ENCODE results near the gene PPP1R1A. TPM values are rescaled to one million over a fixed set of nuclear protein-coding genes. Genes with fewer than 3 reads are reported as not detected.

PPP1R1A gene, protein sequence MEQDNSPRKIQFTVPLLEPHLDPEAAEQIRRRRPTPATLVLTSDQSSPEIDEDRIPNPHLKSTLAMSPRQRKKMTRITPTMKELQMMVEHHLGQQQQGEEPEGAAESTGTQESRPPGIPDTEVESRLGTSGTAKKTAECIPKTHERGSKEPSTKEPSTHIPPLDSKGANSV
- total RNA-seq: 100 to 1,000 TPM; 140 to 959 (median 219) TPM

DNA sequence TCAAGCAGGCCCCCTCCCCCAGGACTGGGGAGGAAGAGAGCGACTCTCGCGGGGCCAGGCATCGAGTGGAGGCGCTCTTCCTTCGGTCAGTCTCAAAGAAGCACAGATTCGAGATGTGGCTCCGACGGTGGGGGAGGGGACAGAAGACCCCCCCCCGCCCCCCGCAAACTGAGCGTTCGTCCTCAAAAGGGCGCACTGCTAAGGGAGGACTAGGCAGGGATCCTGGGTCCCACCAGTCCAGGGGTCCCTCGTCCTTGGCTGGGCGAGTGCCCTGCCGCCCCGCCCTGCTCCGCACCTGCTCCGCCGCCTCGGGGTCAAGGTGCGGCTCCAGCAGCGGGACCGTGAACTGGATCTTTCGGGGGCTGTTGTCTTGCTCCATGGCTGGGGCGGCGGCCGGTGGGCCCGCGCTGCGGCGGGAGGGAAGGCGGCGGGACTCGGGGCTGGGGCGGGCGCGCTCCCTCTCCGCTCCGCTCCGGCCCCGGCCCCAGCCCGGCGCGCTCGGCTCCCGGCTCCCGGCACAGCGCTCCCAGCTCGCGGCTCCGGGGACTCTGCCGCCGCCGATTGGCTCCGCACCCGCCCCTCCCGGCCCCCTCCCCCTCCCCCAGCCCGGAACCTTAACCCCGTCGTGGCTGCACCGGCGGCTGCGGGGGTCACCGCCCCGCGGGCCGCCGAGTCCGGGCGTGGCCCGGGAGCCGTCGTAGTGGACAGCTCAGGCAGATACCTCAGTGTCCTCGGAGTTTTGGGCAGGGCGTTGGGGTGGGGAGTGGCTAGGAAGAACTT lies at the start of gene PPP1R1A:
Gene PPP1R1A, minus strand, starts transcription at position 550 of the 780 bp plus-strand sequence. Its CDS starts 171 bp downstream, at position 379.
- TF ChIP-seq, protein P1, sequence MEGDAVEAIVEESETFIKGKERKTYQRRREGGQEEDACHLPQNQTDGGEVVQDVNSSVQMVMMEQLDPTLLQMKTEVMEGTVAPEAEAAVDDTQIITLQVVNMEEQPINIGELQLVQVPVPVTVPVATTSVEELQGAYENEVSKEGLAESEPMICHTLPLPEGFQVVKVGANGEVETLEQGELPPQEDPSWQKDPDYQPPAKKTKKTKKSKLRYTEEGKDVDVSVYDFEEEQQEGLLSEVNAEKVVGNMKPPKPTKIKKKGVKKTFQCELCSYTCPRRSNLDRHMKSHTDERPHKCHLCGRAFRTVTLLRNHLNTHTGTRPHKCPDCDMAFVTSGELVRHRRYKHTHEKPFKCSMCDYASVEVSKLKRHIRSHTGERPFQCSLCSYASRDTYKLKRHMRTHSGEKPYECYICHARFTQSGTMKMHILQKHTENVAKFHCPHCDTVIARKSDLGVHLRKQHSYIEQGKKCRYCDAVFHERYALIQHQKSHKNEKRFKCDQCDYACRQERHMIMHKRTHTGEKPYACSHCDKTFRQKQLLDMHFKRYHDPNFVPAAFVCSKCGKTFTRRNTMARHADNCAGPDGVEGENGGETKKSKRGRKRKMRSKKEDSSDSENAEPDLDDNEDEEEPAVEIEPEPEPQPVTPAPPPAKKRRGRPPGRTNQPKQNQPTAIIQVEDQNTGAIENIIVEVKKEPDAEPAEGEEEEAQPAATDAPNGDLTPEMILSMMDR (IDR thresholded peaks at IDR 0.05; ENCODE audit: low read depth): no peak

DNA sequence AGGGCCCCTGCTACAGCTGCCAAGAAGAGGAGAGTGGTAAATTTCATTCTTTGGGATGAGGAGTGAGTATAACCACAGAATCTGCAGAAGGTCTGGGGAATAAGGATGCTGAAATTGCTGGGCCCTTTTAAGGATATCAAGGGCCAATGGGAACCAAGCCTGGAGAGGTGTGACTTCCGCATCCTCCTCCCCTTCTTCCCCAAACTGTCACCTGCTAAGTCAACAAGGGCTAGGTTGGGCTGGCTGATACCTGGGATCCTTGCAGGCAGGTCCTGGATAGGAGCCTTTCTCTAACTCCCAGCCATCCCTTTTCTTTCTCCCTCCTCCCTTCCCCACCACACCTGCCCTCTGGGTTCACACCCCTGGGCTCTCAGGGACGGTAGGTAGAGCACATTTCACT lies 46.3 kb upstream of the PPP1R1A start, which contains the start of gene LACRT:
Gene LACRT, minus strand, starts transcription at position 101 of the 400 bp plus-strand sequence. Its CDS starts 54 bp downstream, at position 47.
- TF ChIP-seq, protein P1 (IDR thresholded peaks at IDR 0.05; ENCODE audit: low read depth): no peak

DNA sequence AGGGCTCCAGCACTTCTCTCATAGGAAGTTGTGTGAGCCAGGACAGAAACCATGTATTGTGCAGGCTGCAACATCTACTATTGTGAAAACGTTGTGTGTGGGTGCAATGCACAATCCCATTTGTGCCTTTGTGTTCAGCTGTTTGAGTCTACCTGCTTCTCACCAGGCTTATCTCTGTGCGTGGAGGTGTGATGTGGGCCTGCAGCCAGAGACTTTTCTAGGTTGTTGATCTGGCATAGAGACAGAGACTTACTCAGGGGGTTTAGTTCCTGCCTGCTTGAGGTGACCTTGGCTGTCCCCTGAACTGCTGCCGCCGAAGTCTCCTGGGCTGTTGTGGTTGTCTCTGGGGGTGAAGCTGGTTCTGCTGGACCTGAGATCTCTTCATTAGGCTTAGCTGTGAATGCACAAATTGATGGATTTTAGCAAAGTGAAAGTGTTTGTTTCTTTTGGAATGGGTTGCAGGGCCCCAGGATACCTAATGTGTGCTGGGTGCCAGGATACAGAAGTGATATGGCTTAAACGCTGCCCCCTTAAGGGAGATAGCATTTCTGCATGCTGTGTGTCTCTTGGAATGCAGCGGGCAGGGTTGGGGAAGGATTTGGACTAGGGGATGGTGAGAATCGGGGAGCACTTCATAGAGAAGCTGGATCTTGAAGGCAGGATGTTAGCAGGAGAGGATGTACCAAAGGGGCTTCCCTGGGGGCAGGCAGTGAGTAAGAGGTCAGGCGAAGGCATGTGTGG lies 43.7 kb upstream of the PPP1R1A start:
- TF ChIP-seq, protein P1 (IDR thresholded peaks at IDR 0.05; ENCODE audit: low read depth): no peak

DNA sequence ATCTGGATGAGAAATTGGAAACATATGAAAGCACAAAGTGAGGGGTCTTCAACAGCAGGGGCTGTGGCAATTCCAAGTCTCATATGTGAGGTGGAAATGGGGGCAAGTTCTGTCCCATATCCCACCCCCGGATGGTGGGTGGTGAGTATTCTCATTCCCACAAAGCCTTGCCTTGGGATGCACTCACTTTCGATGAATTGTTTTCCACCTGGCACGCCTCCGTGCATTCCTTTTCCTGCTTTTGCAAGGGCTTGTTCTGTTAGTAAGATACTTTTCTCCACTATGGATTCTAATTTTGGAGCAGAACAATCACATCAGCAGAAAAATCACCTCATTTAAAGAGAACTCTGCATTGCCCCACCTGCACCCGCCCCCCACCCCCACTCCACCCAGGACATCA lies 43.1 kb upstream of the PPP1R1A start:
- TF ChIP-seq, protein P1 (IDR thresholded peaks at IDR 0.05; ENCODE audit: low read depth): no peak

DNA sequence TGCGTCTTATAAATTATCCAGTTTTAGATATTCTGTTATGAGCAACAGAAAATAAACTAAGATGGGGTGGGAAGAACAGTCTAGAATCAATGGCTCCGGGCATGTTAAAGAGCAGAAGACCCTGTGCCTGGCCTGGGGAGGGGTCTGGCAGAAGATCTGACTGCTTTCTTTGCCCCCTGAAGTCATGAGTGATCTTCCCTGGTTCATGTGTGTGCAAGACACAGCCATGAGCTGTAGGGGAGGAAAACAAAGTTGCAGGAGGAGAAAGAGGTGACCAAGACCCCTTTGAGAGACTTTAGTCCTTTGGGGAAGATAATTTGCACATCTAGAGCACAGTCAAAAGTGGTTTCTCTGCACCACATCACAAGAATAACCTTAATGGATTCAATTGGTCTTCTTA lies 41.5 kb upstream of the PPP1R1A start:
- TF ChIP-seq, protein P1 (IDR thresholded peaks at IDR 0.05; ENCODE audit: low read depth): no peak

DNA sequence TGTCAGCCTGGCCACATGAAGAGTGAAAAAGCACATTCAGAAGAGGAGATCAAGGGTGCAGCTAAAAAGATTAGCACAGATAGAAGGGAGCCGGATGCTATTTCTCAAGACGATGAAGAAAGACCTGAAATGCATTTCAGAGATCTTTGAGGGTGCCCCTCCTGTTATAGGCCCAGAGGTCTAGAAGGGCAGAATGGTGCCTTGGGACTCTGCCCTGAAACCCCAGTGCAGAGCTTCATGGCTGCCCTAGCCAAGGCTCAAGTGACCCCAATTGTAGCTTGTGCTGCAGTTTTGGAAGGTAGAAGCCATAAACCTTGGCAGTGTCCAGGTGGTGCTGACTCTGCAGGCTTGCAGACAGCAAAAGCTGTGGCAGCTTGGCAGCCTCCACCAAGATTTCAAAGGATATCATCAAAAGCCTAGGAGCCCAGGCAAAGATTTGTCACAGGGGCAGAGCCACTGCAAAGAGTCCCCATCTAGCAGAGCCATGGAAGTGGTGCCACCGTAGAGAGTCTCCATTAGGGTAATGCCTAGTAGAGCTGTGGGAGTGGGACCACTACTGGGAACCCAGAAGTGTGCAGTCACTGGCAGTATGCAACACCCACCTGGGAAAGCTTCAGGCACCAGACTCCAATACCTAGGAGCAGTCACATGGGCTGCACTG lies 39.9 kb upstream of the PPP1R1A start:
- TF ChIP-seq, protein P1 (IDR thresholded peaks at IDR 0.05; ENCODE audit: low read depth): no peak
